Colonic mucosa (tissue), 4 donors: Measurements from ENCODE around the gene GRIP1. TPM values are rescaled to one million over a fixed set of nuclear protein-coding genes. Genes with fewer than 3 reads are reported as not detected.

Experiments used
- DNase-seq: peaks from one replicate; pipeline ENCODE4 v3.0.0-alpha.2; 2020
- H3K27ac ChIP-seq: fragments of 200-600 bp; one replicate; pipeline ENCODE4 v1.8.0; 2021
- H3K27me3 ChIP-seq: fragments of 200-600 bp; one replicate; pipeline ENCODE4 v1.8.0; 2021
- H3K36me3 ChIP-seq: fragments of 200-600 bp; one replicate; pipeline ENCODE4 v1.8.0; 2021
- H3K4me1 ChIP-seq: fragments of 200-600 bp; one replicate; pipeline ENCODE4 v1.8.0; 2021; ENCODE audit warnings: mild to moderate bottlenecking
- H3K4me3 ChIP-seq: fragments of 200-600 bp; one replicate; pipeline ENCODE4 v1.8.0; 2021
- H3K9ac ChIP-seq, 2 donors: one replicate each; pipeline ENCODE4 v1.7.0; 2013; ENCODE audit warnings: control low read depth in 2 of 2, low read depth in 2 of 2, low read length in 2 of 2
- H3K9me3 ChIP-seq: fragments of 200-600 bp; one replicate; pipeline ENCODE4 v1.8.0; 2021
- intact Hi-C: fragments of 100-400 bp; cut with DNase I; formaldehyde crosslinking; loops from one replicate; pipeline ENCODE4 v1.14.1; 2022
- total RNA-seq, 2 donors: library from RNA; stranded (reverse); fragmentation: NEBNext Ultra II Directional in 1 of 2; extraction: Animal tissue kit (Norgen Biotek cat#: 25700) in 1 of 2; gene quantifications; one replicate each; pipeline ENCODE4 v1.2.1, GENCODE V29; 2021
- TF ChIP-seq, protein P1 (sequence below): fragments of 200-600 bp; IDR thresholded peaks from one replicate; pipeline ENCODE4 v1.8.0; 2022; ENCODE audit warnings: antibody characterized with exemption, mild to moderate bottlenecking
- donor health status: healthy.
- donor health status: DM: no; HTN: no; CAD: no.
- donor health status: DM: no; HTN: no; CAD: no.

GRIP1 gene
- total RNA-seq, 2 donors from 2014 or later, result 3.7 to 6.2 TPM

DNA sequence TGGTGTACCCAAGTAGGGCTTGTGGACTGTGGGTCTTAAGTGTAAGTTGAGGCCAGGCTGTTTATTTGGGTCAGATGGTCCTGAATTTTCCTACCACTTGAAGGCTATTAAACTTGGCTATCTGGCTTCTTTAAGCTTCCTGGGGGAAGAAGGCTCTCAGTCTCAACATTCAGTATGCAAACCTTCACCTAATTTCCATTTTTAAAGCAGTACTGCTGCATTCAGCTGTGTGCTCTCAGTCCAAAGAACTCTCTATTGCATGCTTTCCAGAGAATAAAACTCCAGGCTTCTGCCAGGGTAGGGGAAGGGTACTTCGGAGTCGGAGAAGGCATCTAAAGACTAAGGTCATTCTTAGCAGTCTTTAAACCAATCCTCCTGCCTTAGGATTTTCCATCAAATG, 252.2 kb downstream of the GRIP1 start:
- no peak overlapping the region for H3K27ac ChIP-seq
- no peak overlapping the region for H3K9ac ChIP-seq
- no peaks in the 10 kb centered on the region for H3K36me3 ChIP-seq
- no peaks in the 10 kb centered on the region for H3K4me1 ChIP-seq
- no peaks in the 10 kb centered on the region for H3K27me3 ChIP-seq
- no peaks in the 10 kb centered on the region for H3K9me3 ChIP-seq
- TF ChIP-seq, protein P1, sequence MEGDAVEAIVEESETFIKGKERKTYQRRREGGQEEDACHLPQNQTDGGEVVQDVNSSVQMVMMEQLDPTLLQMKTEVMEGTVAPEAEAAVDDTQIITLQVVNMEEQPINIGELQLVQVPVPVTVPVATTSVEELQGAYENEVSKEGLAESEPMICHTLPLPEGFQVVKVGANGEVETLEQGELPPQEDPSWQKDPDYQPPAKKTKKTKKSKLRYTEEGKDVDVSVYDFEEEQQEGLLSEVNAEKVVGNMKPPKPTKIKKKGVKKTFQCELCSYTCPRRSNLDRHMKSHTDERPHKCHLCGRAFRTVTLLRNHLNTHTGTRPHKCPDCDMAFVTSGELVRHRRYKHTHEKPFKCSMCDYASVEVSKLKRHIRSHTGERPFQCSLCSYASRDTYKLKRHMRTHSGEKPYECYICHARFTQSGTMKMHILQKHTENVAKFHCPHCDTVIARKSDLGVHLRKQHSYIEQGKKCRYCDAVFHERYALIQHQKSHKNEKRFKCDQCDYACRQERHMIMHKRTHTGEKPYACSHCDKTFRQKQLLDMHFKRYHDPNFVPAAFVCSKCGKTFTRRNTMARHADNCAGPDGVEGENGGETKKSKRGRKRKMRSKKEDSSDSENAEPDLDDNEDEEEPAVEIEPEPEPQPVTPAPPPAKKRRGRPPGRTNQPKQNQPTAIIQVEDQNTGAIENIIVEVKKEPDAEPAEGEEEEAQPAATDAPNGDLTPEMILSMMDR, result no peak
- H3K4me3 ChIP-seq, result no peak overlapping the region
- DNase-seq, result no peak
- intact Hi-C loops, result no loop called here

DNA sequence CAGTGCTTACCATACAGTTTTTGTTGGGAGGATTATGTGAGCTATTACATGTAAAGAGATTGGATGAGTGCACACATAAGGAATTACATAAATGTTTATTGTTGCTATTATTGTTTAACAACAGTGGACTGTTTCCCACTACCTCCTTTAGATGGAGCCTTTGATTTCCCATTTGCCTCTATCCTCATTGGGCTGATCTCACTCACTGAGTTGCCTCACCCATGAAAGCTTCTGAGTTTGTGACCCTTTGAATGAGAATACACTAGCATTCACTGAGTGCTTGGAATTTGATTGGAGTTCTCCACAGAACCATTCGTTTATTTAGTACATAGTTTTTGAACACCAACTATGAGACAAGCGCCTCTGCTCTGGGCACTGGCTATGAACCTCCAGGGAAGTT, 255.6 kb downstream of the GRIP1 start:
- Histone ChIP-seq H3K4me1 (no peaks in the 10 kb centered on the region), H3K9me3 (no peaks in the 10 kb centered on the region), H3K4me3 (no peak overlapping the region), H3K9ac (no peak overlapping the region), H3K27ac (no peak overlapping the region), H3K36me3 (no peaks in the 10 kb centered on the region), H3K27me3 (no peaks in the 10 kb centered on the region)
- no peak for DNase-seq
- intact Hi-C loops, result no loop called here
- TF ChIP-seq, protein P1, result no peak

DNA sequence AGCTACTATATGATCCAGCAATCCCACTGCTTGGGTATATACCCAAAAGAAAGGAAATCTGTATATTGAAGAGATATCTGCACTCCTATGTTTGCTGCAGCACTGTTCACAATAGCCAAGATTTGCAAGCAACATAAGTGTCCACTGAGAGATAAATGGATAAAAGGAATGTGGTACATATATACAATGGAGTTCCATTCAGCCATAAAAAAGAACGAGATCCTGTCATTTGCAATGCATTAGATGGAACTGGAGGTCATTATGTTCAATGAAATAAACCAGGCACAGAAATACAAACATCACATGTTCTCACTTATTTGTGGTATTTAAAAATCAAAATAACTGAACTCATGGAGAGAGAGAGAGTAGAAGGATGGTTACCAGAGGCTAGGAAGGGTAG, 260.0 kb downstream of the GRIP1 start:
- Histone ChIP-seq H3K27ac (no peak overlapping the region), H3K4me1 (no peaks in the 10 kb centered on the region), H3K4me3 (no peak overlapping the region), H3K36me3 (no peaks in the 10 kb centered on the region), H3K9me3 (no peaks in the 10 kb centered on the region), H3K9ac (no peak overlapping the region), H3K27me3 (no peaks in the 10 kb centered on the region)
- TF ChIP-seq, protein P1, result no peak
- DNase-seq, result no peak
- intact Hi-C loops, result no loop called here

DNA sequence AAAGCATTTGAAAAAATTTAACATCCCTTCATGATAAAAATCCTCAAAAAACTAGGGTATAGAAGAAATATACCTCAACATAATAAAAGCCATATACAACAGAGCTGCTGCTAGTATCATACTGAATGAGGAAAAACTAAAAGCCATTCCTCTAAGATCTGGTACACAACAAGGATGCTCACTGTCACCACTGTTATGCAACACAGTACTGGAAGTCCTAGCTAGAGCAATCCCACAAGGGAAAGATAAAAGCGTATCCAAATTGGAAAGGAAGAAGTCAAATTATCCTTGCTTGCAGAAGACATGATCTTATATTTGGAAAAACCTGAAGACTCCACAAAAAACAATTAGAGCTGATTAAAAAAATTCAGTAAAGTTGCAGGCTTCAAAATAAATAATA, 261.7 kb downstream of the GRIP1 start:
- intact Hi-C loops, result no loop called here
- Histone ChIP-seq H3K36me3 (no peaks in the 10 kb centered on the region), H3K9me3 (no peaks in the 10 kb centered on the region), H3K27me3 (no peaks in the 10 kb centered on the region), H3K4me3 (no peak overlapping the region), H3K4me1 (no peaks in the 10 kb centered on the region), H3K27ac (no peak overlapping the region), H3K9ac (no peak overlapping the region)
- DNase-seq, result no peak
- TF ChIP-seq, protein P1, result no peak

DNA sequence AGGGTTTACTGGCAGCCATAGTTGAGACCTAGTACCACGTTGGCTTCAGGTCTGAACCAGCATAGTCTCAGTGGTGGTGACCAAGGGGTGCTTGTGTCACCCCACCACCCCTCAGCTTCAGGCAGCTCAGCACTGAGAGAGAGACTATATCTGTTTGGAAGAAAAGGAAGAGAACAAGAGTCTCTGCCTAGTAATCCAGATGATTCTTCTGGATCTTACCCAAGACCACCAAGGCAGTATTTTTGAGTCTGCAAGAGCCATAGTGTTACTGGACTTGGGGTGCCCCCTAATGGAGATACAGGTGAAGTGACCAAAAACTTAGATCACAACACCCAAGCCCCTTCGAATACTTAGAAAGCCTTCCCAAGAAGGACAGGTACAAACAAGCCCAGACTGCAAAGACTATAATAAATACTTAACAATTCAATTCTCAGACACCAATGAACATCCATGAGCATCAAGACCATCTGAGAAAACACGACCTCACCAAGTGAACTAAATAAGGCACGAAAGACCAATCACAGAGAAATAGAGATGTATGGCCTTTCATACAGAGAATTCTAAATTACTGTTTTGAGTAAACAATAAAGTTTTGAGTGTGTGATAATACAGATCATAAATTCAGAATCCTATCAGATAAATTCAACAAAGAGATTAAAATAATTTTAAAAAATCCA, 269.5 kb downstream of the GRIP1 start:
- intact Hi-C loops, result loop anchor here (2.0 to 10.0 kb wide), 2 partner anchors 139 to 265 kb away; no protein-coding TSS in a partner anchor
- no peak overlapping the region for H3K9ac ChIP-seq
- no peaks in the 10 kb centered on the region for H3K4me1 ChIP-seq
- no peaks in the 10 kb centered on the region for H3K27me3 ChIP-seq
- H3K36me3 ChIP-seq, result no peaks in the 10 kb centered on the region
- no peak overlapping the region for H3K27ac ChIP-seq
- peak; percentile 33 for DNase-seq
- H3K9me3 ChIP-seq, result no peaks in the 10 kb centered on the region
- TF ChIP-seq, protein P1, result peak; percentile 51
- no peak overlapping the region for H3K4me3 ChIP-seq
